Measurements from ENCODE around the gene DNAJC13.

DNAJC13 gene

DNA sequence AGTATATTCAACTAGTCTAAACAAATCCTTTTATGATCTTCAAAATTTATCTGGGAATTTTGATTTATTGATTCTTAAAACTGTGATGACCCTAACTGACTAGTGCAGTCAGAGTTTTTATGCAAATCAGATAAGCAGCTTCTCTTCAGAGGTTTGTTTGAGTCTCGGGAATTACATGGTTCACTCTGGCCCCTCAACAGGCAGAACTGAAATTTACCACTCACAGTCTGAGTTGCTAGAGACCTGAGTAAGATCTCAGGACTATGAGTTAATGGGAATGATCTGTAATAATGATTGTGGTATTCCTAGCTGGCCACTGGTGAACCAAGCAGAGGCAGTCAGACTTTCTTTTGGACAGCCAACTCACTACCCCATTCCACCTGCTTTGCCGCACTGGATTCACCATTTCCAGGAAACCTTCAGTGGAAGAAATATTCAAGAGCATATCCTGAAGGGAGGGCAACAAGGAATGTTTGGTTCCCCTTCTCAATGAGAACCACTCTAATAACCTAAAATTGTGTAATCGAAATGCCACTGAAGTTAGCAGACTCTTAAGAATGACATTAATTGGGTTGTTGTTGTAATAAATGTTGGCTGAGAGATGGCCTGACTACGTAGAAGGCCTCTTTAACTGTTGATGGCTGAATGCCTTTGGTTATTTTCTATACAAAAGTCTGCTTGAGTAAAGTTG, 11.5 kb upstream of the DNAJC13 start:
- no peak for DNase-seq

- no peak for DNase-seq
Measured at GRCh38 chr3:132406587-132406986, 10.7 kb upstream of the DNAJC13 start.

GRCh38 chr3:132407025-132407424, 10.3 kb upstream of the DNAJC13 start:
- DNase-seq = no peak

DNA sequence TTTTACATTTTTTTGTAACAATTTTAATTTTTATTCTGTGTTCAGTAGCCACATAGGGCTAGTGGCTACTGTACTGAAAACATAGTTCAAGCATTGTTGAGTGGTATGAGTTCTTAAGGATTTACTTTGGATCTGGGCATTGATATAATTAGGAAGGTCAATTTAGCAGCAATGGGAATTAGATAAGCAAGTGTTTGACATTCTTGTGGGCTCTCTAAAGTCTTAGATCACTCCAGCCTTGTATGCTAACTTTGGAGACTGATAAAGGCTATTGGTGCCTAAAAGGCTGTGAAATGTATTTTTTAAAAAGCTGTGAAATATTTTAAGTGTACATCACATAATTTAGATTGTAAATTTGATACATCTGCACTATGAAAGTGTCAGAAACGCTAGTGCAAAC, 2.5 kb upstream of the DNAJC13 start:
- DNase-seq = no peak

DNA sequence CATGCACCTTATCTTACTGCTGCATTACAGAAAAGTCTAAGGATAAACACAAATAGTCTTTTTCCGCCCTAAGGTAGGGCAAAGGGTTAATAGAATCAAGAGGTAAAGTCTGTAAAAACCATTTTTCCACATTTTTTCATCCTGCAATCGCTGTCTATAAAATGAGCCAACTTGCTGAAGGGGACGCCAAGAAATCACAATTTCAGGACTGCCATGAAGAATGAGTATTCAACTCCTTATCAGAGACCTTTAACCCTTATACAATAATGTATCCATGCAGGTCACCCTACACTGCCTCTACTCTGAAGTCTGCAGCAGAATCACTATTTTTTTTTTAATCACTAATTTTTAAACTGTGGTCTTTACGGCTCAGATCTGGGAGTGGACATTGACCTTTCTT, 1.1 kb upstream of the DNAJC13 start:
- no peak for DNase-seq

- no peak for DNase-seq
Measured at GRCh38 chr3:132417695-132418411, 551 bp downstream of the DNAJC13 start.

GRCh38 chr3:132418916-132419315, 1.6 kb downstream of the DNAJC13 start:
- no peak for DNase-seq

DNA sequence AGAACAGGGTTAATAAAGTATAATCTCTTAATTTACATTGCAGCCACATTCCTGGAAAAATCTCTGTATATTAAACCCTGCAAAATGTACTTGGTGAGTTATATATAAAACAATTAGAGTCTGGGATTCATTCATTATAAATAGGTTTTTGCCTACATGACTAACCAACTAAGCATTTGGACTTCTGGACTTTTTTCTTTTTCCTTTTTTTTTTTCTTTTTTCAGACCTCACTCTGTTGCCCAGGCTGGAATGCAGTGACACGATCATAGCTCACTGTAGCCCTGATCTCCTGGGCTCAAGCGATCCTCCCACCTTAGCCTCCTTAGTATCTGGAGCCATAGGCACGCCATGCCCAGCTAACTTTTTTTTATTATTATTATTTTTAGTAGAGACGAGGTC, 4.5 kb downstream of the DNAJC13 start:
- DNase-seq = no peak

DNA sequence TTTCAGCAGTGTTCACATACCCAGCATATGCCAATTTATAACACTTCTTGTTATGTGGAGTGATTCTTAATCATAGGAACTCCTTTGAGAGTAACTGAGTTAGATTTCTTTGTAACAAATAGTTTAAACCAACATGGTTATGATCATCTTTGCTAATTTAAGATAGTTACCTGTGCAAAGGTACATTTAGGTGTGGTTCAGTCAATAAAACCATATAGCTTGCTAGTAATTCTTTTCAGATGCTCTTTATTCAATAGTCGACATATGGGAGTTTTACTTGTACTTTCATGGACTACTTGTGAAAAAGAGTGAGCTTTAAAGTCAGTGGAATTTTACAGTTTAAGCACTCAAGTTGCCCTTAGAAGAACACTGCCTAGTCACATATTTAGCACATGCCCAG, 5.2 kb downstream of the DNAJC13 start:
- no peak for DNase-seq

DNA sequence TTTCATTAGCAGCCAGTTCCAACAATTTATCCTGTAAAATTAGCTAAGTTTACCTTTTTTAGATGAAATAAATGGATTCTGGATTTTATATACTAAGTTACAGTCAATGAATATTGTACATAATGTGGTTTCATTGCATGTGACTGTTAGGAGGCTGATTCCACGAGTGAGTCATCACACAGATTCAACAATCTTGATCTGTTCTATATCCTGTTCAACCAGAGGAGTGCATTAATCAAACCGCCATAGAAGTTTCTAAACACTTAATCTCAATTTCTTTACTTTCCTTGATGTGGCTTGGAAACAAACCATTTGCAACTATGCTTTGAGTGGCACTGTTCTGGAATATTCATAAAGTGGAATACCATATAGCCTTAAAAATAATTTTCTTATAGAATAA, 15.3 kb downstream of the DNAJC13 start:
- no peak for DNase-seq

GRCh38 chr3:132433121-132433520, 15.8 kb downstream of the DNAJC13 start:
- DNase-seq = no peak

- no peak for DNase-seq
Measured at GRCh38 chr3:132435224-132435910, 18.1 kb downstream of the DNAJC13 start.

- no peak for DNase-seq
Measured at GRCh38 chr3:132435911-132436425, 18.7 kb downstream of the DNAJC13 start.

DNA sequence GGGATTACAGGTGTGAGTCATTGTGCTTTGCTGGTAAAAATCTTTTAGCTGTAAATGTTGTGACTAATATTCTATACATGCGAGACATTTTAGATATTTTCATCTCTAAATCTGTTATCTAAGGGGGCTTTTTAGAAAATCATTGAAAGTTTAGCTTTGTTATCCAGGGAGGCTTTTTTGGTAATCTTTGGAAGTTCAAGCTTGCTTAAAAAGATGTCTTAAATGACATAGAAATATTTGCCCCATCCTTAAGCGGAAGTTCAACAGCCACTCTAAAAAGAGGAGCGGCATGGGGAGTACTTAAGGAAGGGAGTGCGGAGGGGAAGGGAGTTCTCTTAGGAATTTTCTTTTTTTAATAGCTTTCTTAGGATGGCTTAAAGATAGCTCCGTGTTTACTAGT, 26.1 kb downstream of the DNAJC13 start:
- DNase-seq = no peak

DNA sequence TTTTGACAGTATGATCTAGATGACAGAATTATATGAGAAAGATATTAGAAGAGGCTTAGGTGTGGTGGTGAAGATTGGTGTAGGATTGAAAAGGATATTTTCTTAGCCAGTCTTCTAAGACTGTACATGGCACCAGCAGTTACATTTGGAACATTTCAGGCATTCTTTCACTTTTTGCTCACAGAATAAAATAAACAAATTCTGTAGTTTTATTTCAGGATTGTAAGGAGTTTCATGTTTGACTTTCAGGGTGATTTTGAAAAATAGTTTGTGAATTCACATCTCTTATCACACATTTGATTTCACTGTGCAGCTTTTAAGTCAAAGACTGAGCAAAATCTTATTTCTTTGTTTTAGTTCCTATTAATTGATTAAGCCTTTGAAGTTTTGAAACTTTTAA, 27.1 kb downstream of the DNAJC13 start:
- no peak for DNase-seq

- DNase-seq = no peak
Measured at GRCh38 chr3:132445817-132446216, 28.5 kb downstream of the DNAJC13 start.

DNA sequence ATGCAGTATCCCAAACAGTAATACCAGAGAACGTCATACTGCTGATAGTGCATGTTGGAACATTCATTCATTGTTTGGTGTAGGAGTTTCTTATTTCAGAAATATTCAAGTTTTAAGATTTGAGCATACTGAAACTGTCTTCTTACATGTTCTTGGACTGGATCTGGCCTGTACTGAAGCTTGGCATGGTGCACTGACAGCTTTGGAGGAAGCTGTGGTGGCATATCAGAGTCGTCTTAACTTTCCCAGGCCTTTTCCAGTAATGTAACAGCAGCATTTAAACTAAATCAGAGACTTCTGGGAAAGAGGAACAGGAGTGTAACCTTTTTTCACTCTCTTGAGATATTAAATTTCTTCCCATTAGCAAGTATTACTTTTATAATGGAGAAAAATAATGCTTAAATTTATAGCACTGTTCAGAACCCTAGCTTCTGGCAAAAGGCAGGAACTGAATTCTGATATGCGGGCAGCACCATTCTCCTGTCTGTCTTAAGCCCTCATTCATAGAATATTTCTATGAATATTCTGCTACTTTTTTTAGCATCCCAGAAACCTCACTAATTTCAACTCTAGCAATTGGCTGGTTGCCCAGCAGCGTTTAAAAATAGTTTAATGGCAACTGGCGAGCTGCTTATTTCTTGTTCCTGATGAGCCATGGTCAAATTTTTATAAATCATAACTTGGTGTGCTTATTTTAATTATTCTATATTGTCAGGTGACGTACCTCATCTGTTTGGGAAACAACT, 31.1 kb downstream of the DNAJC13 start:
- no peak for DNase-seq

GRCh38 chr3:132456136-132456535, 38.8 kb downstream of the DNAJC13 start:
- DNase-seq = no peak

DNA sequence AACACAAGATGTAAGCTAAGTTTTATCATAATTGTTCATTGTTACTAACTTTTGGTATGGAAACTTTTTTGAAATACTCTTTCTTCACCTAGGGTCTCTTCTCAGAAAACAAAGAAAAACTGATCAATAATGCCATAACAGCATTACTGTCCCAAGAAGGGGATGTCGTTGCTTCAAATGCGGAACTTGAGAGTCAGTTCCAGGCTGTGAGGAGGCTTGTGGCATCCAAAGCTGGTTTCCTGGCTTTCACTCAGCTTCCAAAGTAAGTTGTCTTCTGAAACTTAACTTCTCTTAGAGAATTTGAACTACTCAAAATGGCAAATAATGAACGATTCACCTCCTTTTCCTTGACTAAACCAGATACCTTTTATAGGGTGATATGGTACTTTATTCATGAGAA, 39.3 kb downstream of the DNAJC13 start:
- DNase-seq = no peak

GRCh38 chr3:132457286-132457685, 40.0 kb downstream of the DNAJC13 start:
- no peak for DNase-seq

- no peak for DNase-seq
Measured at GRCh38 chr3:132459551-132459950, 42.2 kb downstream of the DNAJC13 start.

DNA sequence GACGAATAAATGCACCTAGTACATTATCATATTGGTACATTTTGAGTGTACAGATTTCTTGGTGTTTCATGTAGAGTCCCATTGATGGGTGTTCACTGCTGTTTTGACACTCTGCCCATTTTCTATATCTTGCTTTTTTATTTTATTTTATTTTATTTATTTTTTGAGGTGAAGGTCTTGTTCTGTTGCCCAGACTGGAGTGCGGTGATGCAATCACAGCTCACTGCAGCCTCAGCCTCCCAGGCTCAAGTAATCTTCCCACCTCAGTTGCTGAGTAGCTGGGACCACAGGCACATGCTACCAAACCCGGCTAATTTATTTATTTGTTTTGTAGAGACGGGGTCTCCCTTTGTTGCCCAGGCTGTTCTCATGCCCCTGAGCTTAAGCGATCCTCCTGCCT, 44.2 kb downstream of the DNAJC13 start:
- no peak for DNase-seq

- no peak for DNase-seq
Measured at GRCh38 chr3:132464066-132464465, 46.8 kb downstream of the DNAJC13 start.
